Glutamatergic neuron (in vitro differentiated cells): ENCODE data around the gene ADGRL2. TPM values are rescaled to one million over a fixed set of nuclear protein-coding genes. Genes with fewer than 3 reads are reported as not detected.

Experiments used
- DNase-seq: peaks from one replicate; pipeline ENCODE4 v3.0.0; 2022
- H3K27ac Mint-ChIP-seq: one replicate; pipeline ENCODE4 v1.8.0; 2020; ENCODE audit warnings: mild to moderate bottlenecking, mixed read lengths, inconsistent platforms; ENCODE audit not compliant: unreplicated experiment
- H3K27me3 Mint-ChIP-seq: one replicate; pipeline ENCODE4 v1.8.0; 2020; ENCODE audit warnings: mild to moderate bottlenecking, moderate library complexity, mixed read lengths, inconsistent platforms; ENCODE audit not compliant: unreplicated experiment
- H3K36me3 Mint-ChIP-seq: one replicate; pipeline ENCODE4 v1.8.0; 2020; ENCODE audit warnings: mild to moderate bottlenecking, mixed read lengths, inconsistent platforms; ENCODE audit not compliant: unreplicated experiment
- H3K4me1 Mint-ChIP-seq: one replicate; pipeline ENCODE4 v1.8.0; 2020; ENCODE audit warnings: mild to moderate bottlenecking, low read depth, mixed read lengths, inconsistent platforms; ENCODE audit not compliant: unreplicated experiment
- H3K4me3 Mint-ChIP-seq: one replicate; pipeline ENCODE4 v1.8.0; 2020; ENCODE audit warnings: mild to moderate bottlenecking, mixed read lengths, inconsistent platforms; ENCODE audit not compliant: unreplicated experiment
- H3K9me3 Mint-ChIP-seq: one replicate; pipeline ENCODE4 v1.8.0; 2020; ENCODE audit warnings: mild to moderate bottlenecking, moderate library complexity, mixed read lengths, inconsistent platforms; ENCODE audit not compliant: unreplicated experiment
- CTCF ChIP-seq: fragments of 200-600 bp; sonication (generic); IDR thresholded peaks from one replicate; pipeline ENCODE4 v1.5.0; 2021; ENCODE audit not compliant: partially characterized antibody, unreplicated experiment
- total RNA-seq: library from RNA; stranded (reverse); fragmentation: NEBNext Ultra II Directional; extraction: Animal tissue kit (Norgen Biotek cat#: 25700); gene quantifications from one replicate; pipeline ENCODE4 v1.2.1, GENCODE V29; 2021; ENCODE audit not compliant: unreplicated experiment

The ADGRL2 gene
- total RNA-seq, 1 donor from 2014 or later: 71.2 TPM

- H3K9me3 Mint-ChIP-seq: no peaks in the 10 kb centered on the region
These were observed 11.1 kb downstream of the ADGRL2 start for GRCh38 chr1:81811757-81812371.

GRCh38 chr1:81812712-81813111, 12.0 kb downstream of the ADGRL2 start:
- no peak for TF ChIP-seq CTCF
- no peak overlapping the region for H3K4me3 Mint-ChIP-seq
- peaks cover 36% of the 10 kb centered on the region for H3K4me1 Mint-ChIP-seq
- no peaks in the 10 kb centered on the region for H3K36me3 Mint-ChIP-seq
- H3K27me3 Mint-ChIP-seq: no peaks in the 10 kb centered on the region
- no peak overlapping the region for H3K27ac Mint-ChIP-seq
- no peak for DNase-seq
- H3K9me3 Mint-ChIP-seq: no peaks in the 10 kb centered on the region

More at GRCh38 chr1:81811757-81812371, 11.1 kb downstream of the ADGRL2 start:
- Mint-ChIP-seq H3K27me3 (no peaks in the 10 kb centered on the region), H3K36me3 (no peaks in the 10 kb centered on the region), H3K4me1 (peaks cover 40% of the 10 kb centered on the region), H3K4me3 (no peak overlapping the region), H3K27ac (no peak overlapping the region)
- TF ChIP-seq CTCF: no peak
- no peak for DNase-seq

- H3K36me3 Mint-ChIP-seq: no peaks in the 10 kb centered on the region
- no peak overlapping the region for H3K27ac Mint-ChIP-seq
- H3K27me3 Mint-ChIP-seq: no peaks in the 10 kb centered on the region
- no peak for DNase-seq
- peaks cover 32% of the 10 kb centered on the region for H3K4me1 Mint-ChIP-seq
- no peak for TF ChIP-seq CTCF
- no peaks in the 10 kb centered on the region for H3K9me3 Mint-ChIP-seq
- no peak overlapping the region for H3K4me3 Mint-ChIP-seq
These were observed 13.0 kb downstream of the ADGRL2 start for GRCh38 chr1:81813691-81814090.

- no peak overlapping the region for H3K27ac Mint-ChIP-seq
- H3K9me3 Mint-ChIP-seq: no peaks in the 10 kb centered on the region
- H3K27me3 Mint-ChIP-seq: peaks cover 3% of the 10 kb centered on the region
- H3K4me1 Mint-ChIP-seq: peaks cover 6% of the 10 kb centered on the region
- H3K36me3 Mint-ChIP-seq: no peaks in the 10 kb centered on the region
- TF ChIP-seq CTCF: no peak
- no peak overlapping the region for H3K4me3 Mint-ChIP-seq
- no peak for DNase-seq
These were observed 18.9 kb downstream of the ADGRL2 start for GRCh38 chr1:81819613-81820012.

- H3K4me1 Mint-ChIP-seq: peaks cover 6% of the 10 kb centered on the region
- no peak overlapping the region for H3K4me3 Mint-ChIP-seq
- H3K9me3 Mint-ChIP-seq: no peaks in the 10 kb centered on the region
These were observed 20.0 kb downstream of the ADGRL2 start for GRCh38 chr1:81820765-81821164.

More at GRCh38 chr1:81820765-81821164, 20.0 kb downstream of the ADGRL2 start:
- Mint-ChIP-seq H3K36me3 (no peaks in the 10 kb centered on the region), H3K27ac (no peak overlapping the region), H3K27me3 (peaks cover 3% of the 10 kb centered on the region)
- TF ChIP-seq CTCF: no peak
- DNase-seq: no peak
